Fibroblast of villous mesenchyme (primary cell): ENCODE results near the gene CYP17A1. TPM values are rescaled to one million over a fixed set of nuclear protein-coding genes. Genes with fewer than 3 reads are reported as not detected.
"Not testable (repeated sequence)": the region's sequence is repeated elsewhere in the genome, so short reads cannot be mapped to it uniquely, and the experiment has no call there.

Experiments
- DNase-seq: peaks from one replicate; pipeline ENCODE4 v3.0.0-alpha.2; 2010; ENCODE audit warnings: low read depth
- H3K4me3 ChIP-seq: 2 replicates; pipeline ENCODE4 v1.5.1; 2011; ENCODE audit warnings: low read depth, mild to moderate bottlenecking, low read length
- total RNA-seq: library from RNA; depleted of rRNA; stranded (reverse); fragments of >200 nt; gene quantifications from 2 replicates; pipeline ENCODE4 v1.2.3, GENCODE V29; 2012
- TF ChIP-seq, protein P1 (sequence below): IDR thresholded peaks from 2 replicates; pipeline ENCODE4 v1.5.1; 2012; ENCODE audit warnings: low read depth, mild to moderate bottlenecking, low read length; ENCODE audit not compliant: insufficient read depth

The CYP17A1 gene
- total RNA-seq, 1 donor: not detected

DNA sequence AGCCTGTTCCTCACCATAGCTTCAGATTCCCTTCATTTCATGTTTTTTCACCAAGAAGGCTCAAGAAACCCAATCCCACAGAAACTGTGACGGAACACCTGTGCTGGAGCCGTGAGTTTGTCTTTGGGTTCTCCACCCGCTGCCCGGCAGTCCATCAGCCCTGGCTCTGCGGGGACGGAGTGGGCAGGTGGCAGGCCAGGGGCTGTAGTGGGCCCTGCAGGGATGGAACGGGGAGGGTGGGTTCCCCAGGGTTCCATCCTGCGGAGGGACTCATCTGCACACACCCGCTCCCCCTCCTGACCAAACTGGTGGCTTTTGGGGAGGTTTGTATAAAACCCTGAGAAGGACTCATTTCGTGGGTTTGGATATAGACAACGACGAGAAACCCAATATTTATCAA is 15.0 kb downstream of the CYP17A1 start:
- no peak overlapping the region for H3K4me3 ChIP-seq

DNA sequence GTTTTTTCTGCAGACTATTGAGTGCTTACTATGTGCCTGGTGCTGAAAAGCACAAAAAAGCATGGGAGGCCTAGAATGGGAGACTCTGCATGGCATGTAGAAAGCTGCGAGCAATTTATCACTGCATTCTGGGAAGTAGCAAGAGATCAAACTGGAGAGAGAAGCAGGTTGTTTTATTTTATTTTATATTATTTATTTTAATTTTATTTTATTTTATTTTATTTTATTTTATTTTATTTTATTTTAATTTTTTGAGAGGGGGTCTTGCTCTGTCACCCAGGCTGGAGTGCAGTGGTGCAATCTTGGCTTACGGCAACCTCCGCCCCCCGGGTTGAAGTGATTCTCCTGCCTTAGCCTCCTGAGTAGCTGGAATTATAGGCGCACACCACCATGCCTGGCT is 17.2 kb downstream of the CYP17A1 start:
- DNase-seq, H3K4me3 ChIP-seq: not testable (repeated sequence)

More for the DNA sequence above, 15.0 kb downstream of the CYP17A1 start:
- TF ChIP-seq, protein P1, sequence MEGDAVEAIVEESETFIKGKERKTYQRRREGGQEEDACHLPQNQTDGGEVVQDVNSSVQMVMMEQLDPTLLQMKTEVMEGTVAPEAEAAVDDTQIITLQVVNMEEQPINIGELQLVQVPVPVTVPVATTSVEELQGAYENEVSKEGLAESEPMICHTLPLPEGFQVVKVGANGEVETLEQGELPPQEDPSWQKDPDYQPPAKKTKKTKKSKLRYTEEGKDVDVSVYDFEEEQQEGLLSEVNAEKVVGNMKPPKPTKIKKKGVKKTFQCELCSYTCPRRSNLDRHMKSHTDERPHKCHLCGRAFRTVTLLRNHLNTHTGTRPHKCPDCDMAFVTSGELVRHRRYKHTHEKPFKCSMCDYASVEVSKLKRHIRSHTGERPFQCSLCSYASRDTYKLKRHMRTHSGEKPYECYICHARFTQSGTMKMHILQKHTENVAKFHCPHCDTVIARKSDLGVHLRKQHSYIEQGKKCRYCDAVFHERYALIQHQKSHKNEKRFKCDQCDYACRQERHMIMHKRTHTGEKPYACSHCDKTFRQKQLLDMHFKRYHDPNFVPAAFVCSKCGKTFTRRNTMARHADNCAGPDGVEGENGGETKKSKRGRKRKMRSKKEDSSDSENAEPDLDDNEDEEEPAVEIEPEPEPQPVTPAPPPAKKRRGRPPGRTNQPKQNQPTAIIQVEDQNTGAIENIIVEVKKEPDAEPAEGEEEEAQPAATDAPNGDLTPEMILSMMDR: no peak
- no peak for DNase-seq

DNA sequence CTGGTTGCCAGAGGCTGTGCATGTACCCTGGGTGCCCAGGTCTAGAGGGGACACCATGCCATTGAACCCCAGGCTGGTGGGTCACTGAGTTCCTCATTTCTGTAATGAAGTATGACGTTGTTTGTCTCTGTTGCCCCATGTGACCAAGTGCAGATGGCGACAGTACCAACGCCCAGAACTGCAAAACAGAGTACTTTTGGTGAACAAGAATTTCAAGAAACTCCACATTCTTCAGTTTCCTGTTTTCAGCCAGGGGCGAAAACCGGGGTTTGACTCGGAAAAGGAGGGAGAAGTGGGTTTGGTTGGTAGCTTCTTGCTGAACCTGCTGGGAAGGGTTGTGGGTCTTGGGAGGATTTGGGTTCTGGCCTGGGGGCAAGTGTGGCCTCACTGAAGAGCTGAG is 18.2 kb downstream of the CYP17A1 start:
- DNase-seq: no peak
- H3K4me3 ChIP-seq: no peak overlapping the region
- TF ChIP-seq, protein P1: no peak

DNA sequence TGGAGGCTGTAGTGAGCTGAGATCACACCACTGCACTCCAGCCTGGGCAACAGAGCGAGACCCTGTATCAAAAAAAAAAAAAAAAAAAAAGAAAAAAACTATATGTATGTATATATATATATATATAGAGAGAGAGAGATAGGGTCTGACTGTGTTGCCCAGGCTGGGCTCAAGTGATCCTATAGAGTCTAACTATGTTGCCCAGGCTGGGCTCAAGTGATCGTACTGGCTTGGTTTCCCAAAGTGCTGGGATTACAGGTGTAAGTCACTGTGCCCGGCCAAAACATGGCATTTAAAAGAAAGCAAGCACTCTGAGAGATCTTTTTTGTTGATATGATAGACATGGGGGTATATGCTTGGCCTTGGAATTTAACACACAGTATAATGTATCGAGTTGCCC is 20.0 kb downstream of the CYP17A1 start:
- DNase-seq: no peak
- TF ChIP-seq, protein P1: no peak
- no peak overlapping the region for H3K4me3 ChIP-seq

DNA sequence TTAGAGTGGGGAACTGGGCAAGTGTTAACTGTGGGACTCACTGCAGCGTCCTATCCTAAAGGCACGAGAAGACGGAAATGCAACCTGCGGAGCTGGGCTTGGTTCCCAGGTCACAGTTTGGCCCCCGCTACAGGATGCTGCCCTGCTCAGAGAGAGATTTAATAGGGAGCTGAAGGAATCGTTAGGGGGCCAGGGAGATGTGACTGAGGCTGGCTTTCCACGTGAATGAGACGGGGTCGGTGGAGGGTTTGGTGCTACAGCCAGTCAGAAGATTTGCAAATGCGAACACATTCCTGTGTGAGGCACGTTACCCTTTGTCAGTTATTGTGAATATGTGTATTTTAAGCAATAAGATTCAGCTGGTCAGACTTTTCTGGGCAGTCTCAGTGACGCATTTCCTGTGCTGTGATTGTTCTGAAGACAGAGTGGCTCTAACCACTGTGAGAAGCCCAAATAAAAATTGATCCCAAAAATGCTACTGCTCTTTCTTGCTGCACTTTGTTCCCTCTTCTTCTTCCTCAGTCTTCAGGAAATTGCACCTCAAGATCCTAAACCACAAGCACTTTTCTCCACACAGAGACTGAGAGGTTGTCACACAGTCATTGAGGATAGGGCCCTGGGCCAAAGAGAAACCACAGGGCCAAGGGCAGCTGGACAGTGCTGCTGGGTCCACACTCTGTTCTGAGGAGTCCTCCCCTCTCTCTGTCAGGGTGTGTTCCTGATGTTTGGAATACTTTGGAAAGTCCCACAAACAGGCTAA is 21.2 kb downstream of the CYP17A1 start:
- peak; percentile 94 for DNase-seq
- H3K4me3 ChIP-seq: no peak overlapping the region
- TF ChIP-seq, protein P1: no peak

DNA sequence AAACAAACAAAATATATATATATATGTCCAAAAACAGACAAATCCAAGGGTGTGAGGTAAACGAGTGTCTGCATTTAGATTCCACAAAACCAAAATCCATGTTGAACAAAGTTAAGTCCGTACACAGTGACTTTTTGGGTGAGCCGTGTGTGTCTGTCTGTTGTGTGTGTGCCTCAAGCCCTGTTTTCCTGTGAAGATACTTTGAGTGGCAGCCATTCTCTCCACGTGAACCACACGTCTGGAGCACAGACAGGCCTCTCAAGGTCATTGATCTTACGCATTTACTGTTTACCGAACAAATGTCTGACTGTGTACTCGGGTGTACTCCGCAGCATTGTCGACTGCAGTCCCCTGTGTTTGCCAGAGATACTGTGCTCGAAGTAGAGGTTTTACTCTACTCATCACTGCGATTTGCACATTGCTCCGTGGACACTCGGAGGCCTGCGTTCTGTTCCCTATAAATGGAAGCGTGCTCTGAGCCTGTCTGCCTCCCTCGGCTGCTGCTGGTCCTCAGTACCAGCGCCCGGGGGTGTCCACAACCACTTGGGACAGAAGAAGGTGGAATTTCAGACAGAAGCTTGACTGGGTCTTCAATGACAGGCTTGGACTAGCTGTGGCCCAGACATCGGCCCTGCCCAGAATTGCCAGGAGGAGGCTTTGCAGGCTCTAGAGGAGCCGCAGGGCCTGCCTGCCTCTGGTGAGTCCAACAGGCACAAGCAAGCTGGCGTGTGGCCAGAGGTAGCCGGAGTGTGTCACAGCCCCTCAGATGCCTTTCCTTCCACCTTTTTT is 22.1 kb downstream of the CYP17A1 start:
- peak; percentile 40 for DNase-seq

DNA sequence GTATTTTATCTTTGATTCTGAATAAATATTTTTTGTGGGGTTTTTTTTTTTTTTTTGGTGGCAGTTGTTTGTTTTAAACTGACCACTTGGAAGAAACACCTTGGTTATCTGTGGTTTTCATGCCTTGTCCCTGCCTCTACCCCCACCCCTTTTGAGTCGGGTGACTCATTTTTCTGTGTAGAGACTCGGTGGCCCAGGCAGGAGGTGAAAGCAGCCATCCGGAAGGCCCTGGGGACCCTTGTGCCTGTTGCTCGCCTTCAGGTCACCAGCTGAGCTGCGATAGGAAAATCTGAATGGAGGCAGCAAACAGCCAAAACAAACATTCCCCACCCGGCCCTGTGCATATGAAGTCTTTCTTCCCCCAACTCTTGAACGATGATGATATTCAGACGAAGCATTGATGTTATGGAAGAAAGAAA is 22.8 kb downstream of the CYP17A1 start:
- TF ChIP-seq, protein P1: no peak
- H3K4me3 ChIP-seq: no peak overlapping the region
- no peak for DNase-seq

More for the DNA sequence above, 22.1 kb downstream of the CYP17A1 start:
- no peak overlapping the region for H3K4me3 ChIP-seq
- TF ChIP-seq, protein P1: no peak
